ENCODE measurements around the gene PIKFYVE.
"Not testable (repeated sequence)": the region's sequence is repeated elsewhere in the genome, so short reads cannot be mapped to it uniquely, and the experiment has no call there.

Gene PIKFYVE

DNA sequence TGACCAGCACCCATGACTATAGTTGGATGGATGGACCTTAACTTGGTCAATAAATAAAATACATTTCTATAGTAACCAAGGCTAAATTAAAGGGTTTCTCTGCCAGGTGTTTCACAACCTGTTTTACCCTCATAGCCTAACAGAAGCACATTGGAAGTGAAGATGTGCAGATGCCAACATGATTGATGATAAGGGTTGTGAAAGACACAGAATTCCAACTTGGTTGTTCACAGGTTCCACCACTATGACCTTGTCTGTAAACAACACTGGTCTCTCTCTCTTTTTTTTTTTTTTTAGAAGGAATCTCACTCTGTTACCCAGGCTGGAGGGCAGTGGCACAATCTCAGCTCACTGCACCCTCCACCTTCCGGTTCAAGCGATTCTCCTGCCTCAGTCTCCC, 103.0 kb downstream of the PIKFYVE start:
- DNase-seq = no peak

DNA sequence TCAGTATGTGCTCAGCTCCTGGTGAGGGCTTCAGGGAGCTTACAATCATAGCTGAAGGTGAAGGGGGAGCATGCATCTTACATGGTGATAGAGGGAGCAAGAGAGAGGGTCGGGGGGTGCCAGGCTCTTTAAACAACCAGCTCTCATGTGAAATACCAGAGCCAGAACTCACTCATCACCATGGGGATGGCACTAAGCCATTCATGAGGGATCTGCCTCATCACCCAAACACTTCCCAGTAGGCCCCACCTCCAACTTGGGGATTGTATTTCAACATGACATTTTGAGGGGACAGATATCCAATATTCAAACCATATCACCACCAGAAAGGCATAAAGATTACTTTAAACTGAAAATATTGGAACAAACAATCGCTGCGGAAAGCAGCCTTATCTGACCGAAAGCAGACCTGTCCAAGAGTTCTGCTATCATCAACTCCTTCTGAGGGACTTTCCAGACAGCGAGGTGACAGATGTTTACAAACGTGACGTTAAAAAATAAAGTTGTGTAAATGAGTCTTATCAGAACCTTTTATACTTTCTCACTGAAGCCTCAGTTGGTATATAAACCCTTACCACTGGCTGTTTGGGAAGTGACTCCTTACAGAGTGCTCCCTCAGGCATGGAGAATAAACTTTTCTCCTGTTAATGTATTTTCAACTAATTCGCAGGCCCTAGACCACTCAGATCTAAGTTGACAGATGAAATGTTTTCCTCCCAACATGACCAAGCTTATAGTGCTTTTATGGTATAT, 105.0 kb downstream of the PIKFYVE start:
- no peak for DNase-seq

DNA sequence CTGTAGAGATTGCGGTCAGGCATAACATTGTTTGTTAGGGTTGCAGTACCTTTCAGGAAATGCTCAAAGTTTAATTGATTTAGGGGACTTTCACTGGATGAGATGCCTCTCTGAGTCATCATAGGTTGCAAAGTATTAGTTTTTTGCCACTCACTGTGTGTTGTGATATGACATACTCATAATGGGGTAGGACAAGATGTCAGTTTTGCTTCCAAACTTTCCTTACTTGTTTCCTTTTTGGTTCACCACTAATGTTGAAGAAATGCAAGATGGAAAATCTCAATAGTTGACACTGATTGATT, 105.5 kb downstream of the PIKFYVE start:
- DNase-seq = no peak

DNA sequence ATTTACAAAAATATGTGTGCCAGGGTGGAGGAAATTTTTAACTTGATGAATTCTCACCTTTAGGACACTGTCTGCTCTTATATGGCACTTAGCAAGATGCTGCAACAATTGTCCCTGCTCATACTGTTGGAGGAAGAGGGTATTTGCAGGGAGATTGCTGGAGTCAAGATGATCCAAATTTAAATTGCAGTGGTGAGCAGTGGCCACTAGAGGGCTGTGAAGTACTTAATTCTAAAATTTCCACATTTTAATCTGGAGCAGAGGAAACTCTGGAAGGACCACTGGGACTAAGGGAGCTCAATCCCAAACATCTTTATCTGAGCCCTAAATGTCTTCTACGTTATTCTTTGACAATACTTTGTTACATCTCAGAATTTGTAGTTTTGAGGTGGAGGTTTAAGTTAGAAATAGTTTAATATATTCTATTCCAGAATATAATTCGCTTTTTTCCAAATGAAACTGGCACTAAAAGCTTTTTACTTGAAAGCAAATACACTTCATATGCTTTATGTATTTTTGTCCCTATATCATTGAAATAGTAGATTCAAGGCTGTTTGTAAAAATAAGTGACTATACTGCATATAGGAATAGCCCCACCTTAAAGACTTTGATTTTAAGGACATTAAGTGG, 107.5 kb downstream of the PIKFYVE start:
- peak; percentile 57 for DNase-seq

DNA sequence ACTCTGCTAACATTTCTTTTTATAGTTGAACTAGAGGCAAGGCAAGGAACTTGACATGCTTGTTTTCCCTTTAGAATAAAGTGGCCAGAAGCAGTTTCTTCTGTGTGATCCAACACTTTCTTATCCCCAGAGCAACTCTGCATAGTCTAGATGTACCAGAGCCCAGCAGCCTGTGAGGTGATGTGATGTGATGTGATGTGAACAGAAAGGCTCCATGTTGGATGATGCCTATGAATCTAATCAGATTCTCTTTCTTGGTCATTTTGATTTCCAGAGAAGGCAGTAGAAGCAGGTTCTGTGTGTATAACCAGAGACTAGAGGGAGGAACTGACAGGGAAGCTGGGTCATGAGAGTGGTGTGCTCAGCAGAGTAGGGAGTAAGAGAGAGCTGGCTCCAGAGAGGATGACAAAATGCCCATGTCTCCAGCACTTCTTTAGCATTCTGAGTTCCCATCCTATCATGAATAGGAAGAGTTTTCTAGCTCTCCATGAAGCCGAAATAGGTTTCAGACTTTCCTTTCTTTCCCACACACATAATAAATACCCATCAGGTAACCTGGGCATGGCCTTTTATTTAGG, 109.5 kb downstream of the PIKFYVE start:
- no peak for DNase-seq

DNA sequence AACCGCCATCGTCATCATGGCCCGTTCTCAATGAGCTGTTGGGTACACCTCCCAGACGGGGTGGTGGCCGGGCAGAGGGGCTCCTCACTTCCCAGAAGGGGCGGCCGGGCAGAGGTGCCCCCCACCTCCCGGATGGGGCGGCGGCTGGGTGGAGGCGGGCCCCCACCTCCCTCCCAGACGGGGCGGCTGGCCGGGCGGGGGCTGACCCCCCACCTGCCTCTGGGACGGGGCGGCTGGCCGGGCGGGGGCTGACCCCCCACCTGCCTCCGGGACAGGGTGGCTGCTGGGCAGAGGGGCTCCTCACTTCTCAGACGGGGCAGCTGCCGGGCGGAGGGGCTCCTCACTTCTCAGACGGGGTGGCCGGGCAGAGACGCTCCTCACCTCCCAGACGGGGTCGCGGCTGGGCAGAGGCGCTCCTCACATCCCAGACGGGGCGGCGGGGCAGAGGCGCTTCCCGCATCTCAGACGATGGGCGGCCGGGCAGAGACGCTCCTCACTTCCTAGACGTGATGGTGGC, 111.3 kb downstream of the PIKFYVE start:
- not testable (repeated sequence) for DNase-seq

DNA sequence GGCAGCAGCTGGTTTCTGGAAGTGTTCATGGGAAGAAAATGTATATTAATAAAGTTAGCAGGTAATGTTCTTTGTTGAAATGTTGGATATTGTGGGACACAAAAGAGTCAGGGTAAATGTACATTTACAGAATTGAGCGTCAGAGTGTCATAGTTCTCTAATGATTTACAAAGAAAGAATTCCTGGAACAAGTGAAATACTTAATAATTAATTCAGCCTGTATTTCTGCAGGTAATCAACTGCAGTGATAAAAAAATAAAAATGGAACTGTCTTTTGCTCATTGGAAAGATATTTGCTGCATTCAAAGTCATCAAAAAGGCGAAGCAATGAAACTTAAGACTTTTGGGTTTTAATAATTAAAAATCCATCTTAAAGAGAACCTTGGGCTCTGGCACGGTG, 113.1 kb downstream of the PIKFYVE start:
- DNase-seq = no peak

- DNase-seq = no peak
Measured at GRCh38 chr2:208384637-208385036, 118.6 kb downstream of the PIKFYVE start.

DNA sequence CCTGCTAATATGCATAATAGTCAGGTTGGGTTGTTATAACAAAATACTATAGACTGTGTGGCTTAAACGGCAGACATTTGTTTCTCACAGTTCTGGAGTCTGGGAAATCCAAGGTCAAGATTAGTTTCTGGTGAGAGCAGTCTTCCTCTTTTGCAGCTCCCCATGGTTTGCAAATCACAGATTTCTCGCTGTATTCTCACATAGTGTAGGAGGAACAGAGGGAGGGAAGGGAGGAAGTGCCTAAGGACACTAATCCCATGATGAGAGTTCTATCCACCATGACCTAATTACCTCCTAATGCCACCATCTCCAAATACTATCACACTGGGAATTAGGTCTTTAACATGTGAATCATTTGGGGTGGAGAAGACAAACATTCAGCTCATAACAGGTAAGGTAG, 120.5 kb downstream of the PIKFYVE start:
- no peak for DNase-seq

- no peak for DNase-seq
Measured at GRCh38 chr2:208389940-208390339, 123.9 kb downstream of the PIKFYVE start.

GRCh38 chr2:208392300-208392699, 126.2 kb downstream of the PIKFYVE start:
- no peak for DNase-seq

GRCh38 chr2:208396796-208397195, 130.7 kb downstream of the PIKFYVE start:
- DNase-seq = not testable (repeated sequence)

GRCh38 chr2:208399201-208399600, 133.1 kb downstream of the PIKFYVE start:
- DNase-seq = no peak

DNA sequence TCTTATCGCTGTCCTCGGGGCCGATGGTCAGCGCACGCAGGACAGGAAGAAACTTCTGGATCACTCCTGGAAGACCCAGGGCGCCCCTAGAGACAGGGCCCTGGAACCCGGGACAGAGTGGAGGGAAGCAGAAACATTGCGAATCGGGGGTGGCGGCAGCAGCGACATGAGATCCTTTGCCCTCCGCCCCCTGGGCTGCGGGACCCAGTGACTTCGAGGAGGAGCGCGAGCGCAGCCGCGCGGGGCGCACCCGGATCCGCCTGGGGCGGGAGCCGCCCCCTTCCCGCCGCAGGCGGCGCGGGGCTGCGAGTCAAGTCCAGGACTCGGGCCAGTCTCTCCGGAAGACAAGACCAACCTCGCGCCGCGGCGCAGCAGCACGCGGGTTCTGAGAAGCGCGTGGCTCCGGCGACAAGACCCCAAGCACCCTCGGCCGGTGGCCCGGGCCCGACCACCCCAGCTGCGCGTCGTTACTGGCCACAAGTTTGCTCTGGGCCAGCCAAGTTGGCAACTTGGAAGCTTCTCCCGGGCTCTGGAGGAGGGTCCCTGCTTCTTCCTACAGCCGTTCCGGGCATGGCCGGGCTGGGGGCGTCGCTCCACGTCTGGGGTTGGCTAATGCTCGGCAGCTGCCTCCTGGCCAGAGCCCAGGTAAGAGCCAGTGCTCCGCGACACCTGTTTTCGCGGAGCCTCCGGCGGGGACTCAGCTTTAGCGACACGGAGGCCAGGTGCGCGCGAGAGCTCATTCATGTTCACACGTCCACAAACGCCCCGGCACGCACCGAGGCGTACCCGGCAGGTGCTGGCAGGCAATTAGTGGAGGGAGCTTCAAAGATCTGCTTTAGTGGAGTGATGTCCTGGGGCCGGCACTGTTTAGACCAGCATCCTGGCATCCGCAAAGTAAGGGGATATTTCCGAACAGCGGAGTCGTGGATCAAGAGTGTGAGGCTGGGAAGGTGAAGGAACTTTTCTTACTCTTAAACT, 140.7 kb downstream of the PIKFYVE start, which contains the start of gene PTH2R:
Gene PTH2R, plus strand, starts transcription at position 319 of the 978 bp plus-strand sequence. Its CDS starts 252 bp downstream, at position 571.
- peak; percentile 71 for DNase-seq

- peak; percentile 68 for DNase-seq
Measured at GRCh38 chr2:208407667-208408066, 141.6 kb downstream of the PIKFYVE start.
